GM18517 (cell line): ENCODE data around the gene THRB.

Source experiments
- ATAC-seq: cut with Tn5 transposase; IDR thresholded peaks from one replicate; pipeline ENCODE4 v1.9.1; 2021; ENCODE audit warnings: mild to moderate bottlenecking, moderate library complexity; ENCODE audit not compliant: unreplicated experiment

The THRB gene

GRCh38 chr3:24513463-24513862 lies 18.8 kb upstream of the THRB start:
- ATAC-seq: no peak

DNA sequence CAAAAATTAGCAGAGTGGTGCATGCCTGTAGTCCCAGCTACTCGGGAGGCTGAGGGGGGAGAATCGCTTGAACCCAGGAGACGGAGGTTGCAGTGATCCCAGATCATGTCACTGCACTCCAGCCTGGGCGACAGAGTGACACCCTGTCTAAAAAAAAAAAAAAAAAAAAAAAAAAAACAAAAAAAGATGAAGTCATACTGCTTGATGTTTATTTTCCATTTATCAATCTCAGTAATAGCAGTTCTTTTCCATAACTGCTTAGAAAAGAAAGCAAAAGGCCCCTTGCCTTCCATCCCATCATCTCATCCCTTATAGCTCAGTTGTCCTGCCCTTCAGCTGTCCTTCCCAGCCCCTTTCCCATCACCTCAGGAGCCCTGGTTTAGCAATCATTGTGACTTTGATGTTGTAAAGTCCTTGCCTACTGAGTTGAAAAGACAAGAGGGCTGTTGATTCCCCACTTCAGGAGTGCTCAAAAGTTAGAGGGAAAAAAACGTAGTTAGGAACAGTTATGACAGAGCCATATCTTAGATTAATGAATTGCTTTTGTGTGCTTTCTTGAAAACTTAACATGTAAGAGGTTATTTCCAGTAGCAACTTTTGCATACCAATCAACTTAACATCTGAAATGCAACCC lies 18.0 kb upstream of the THRB start:
- ATAC-seq: no peak

- no peak for ATAC-seq
Measured at GRCh38 chr3:24510030-24510648, 15.5 kb upstream of the THRB start.

DNA sequence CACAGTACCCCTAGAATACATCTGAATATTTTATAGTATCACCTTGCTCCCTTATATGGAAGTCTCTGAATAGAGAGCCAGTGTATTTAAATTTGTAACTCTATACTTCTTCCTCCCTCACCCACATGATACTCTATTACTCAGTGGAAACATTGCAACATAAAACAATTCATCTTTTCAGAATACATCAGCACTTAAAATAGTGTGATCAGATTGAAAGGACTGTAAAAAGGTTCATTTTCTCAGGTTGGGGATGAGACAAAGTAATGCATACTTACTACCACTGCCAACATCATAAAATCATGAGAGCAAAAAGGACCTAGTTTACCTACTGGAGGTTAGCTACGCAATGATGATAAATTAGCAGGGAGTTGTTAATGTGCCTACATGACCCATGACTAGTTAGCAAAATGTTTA lies 13.8 kb upstream of the THRB start:
- no peak for ATAC-seq

GRCh38 chr3:24507776-24508422 lies 13.2 kb upstream of the THRB start:
- no peak for ATAC-seq

- no peak for ATAC-seq
Measured at GRCh38 chr3:24506966-24507775, 12.5 kb upstream of the THRB start.

DNA sequence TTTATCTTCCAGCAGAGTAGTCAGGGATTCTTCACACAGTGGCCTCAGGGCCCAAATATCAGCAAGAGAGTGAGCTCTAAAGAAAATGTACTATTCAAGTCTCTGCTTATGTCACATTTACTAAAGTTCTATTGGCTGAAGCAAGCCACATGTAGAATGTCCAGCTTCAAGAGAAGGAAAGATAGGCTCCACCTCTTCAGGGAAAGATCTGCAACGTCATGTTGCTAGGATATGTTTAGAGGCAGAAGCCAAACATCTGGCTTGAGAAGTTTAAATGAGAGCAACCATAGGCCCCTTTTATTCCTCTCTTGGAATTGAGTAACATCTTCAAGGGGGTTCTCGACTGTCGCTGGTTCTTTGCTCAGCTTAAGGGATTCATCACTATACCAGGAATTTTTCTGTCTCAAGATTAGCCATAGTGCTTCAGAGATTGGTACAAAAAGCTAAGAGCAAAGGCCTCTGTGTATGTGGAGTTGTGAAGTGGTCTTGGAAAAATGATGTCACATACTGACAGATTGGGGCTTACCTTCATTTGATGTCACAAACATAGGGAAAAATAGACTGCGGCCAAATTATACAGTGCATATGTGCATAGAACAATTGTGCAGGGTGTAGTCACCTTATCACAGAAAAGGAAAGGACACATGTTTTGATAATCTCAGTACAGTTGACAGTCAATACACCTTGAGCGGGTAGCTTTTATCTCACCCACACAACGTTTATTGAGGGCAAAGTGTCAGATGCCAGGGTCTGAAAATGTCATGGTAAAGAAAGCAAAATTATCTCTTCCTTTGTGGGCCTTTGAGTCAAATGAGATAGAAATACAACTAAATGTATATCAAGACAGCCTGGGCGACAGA lies 11.3 kb upstream of the THRB start:
- ATAC-seq: no peak

- ATAC-seq: no peak
Measured at GRCh38 chr3:24504772-24505171, 10.1 kb upstream of the THRB start.

GRCh38 chr3:24503616-24504113 lies 9.0 kb upstream of the THRB start:
- ATAC-seq: peak; percentile 78

DNA sequence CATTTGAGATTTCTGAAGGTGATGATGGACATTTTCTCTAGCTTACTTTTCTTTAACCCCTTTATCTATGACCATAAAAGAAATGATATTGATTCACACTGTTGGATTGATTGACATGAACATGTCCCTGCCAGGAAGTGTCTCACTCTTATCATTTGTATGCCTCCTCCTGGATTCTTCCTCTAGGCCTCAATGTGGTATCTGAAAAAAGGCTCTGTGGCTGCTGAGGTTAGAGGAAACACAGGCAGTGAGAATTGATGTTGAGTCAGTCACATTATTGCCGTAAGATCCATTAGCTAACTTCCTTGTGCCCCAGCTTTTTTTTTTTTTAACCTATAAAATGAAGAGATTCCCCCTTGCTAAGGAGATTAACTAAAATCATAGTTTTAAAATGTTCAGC lies 8.0 kb upstream of the THRB start:
- no peak for ATAC-seq

- no peak for ATAC-seq
Measured at GRCh38 chr3:24500806-24501205, 6.2 kb upstream of the THRB start.

DNA sequence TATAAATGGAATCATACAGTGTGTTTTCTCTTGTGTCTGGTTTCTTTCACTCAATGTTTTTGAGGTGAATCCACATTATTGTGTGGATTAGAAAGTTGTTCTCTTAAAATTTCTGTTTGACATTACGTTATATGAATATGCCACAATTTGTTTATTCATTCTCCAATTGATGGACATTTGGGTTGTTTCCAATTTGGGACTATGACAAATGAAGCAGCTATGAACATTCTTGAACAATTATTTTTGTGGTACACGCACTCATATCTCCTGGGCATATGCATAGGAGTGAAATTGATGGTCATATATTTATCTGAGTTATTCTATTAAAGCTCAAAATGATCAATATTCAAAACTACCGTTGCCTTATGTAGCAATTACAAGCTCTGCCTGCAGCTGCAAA lies 5.3 kb upstream of the THRB start:
- no peak for ATAC-seq

- no peak for ATAC-seq
Measured at GRCh38 chr3:24498796-24499195, 4.1 kb upstream of the THRB start.

DNA sequence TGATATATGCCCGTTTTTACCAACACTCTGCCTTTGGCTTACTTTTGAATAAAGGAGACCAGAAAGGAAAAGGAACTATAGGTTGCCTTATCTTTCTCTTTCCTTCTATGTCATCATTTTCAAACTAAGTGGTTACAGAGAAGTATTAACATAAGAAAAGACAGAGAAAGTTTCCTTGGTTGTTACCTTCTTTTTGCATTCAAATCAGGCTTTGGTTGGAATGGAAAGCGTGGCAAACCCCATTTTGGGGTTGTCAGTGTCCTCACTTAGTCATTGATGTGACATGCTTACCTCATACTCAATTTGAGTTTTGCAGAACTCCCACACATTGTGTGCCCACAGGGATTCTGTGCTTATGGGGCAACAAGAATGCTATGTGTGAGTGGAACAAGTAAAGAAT lies 3.7 kb upstream of the THRB start:
- no peak for ATAC-seq

GRCh38 chr3:24497942-24498341 lies 3.3 kb upstream of the THRB start:
- ATAC-seq: no peak

DNA sequence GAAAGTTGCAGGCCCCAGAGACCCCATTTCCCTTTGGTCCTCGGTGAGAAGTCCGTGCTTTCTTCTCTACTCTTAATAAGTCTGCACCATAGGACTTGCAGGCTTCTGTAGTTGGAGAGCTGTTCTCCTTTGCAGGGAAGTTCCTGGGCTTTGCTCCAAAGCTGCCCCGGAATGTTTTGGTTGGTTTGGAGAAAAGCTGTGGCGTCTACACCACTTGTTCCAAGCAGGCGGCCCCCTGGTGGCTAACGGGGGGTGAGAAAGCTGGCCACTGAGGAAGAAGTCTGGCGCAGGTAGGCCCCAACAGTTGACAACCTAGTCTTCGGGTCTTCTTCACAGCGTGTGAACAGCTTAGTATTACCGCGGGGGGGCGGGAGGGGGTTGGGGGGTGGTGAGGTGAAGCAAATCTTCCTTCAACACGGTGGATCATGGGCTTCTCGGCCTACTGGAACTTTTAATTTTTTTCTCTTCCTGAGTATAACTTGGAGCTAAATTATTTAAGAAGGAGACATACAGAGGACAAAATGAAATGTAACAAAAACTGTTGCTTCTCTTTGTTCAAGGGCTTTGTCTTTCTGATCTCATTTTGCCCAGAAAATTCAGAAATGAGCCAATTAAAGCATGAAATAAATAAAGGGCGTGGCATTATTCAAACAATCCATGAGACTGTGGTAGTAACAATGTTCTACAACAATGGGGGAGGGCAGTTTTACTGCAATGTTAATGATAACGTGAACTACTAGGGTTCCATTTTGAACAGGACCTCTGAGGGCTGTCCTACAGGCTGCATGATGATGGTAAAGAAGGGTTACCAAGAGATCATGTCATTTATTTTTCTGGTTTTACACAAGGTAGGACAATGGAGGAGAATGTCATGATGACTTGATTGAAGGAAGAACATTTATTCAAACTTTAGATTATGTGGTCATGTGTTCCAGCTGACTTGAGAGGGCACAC lies 2.2 kb upstream of the THRB start:
- no peak for ATAC-seq

- ATAC-seq: no peak
Measured at GRCh38 chr3:24495326-24495994, 810 bp upstream of the THRB start.

DNA sequence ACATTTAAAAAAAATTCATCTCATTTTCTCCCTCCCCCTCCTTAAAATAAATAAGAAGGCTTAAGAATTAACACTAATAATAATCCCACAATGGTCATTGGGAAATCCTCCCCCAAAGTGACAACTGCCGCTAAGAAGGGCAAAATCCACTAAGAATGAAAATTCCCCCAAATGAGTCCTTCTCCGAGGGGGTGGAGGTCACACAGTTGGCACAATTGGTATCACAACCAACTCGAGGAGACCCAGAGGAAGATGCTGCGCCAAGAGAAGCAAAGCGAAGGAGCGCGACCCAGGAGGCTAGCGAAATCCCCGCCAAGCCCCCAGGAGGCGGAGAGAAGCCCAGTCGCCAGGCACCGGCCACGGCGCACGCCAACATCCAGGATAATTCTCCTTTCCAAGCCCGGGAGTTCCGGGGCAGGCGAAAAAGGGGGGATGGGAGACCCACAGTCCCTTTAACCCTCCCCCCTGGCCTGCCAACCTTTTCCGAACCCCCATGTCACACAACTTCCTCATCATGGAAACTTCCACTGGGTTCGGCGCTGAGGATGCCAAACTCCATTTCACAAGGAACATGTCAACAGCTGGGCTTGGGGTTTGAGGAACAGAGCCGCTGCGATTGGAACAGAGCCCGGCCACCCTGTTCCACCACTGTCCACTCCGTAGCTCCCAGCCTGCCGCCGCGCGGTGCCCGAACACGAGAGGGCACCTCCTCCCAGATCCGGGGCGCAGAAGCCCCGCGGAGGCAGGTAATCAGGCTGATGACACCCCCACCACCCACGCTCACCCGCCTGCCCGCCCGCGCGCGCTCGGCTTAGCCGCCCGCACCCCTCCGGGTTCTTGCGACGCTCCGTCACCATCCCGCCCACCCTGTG lies 668 bp downstream of the THRB start:
- no peak for ATAC-seq
